ENCODE measurements around the gene IREB2. TPM values are rescaled to one million over a fixed set of nuclear protein-coding genes. Genes with fewer than 3 reads are reported as not detected.

Gene IREB2
- total and polyA plus RNA-seq, 2 of the 13 experiments (the other 11 are each of a cell fraction or from before 2014, with no cell fraction given) = 24.2 to 30.4 TPM

DNA sequence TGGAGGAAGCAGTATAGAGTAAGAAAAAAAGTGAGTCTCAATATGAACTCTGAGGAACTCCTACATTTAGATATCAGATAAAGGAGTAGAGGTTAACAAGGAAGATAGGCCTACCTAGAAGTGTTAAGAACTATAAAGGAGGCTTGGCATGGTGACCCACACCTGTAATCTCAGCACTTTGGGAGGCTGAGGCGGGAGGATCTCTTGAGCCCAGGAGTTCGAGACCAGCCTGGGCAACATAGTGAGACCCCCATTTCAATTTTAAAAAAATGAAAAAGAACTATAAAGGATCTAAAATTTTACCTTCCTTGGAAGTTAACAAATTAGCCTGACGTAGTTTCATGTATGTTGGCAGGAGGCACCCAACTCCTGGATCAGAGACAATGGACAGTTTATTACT is 14.5 kb downstream of the IREB2 start:
- in situ Hi-C loops (cut with HindIII; ENCODE audit: extremely low pct_ligation_motif_present, low pct_unique_long_range_greater_than_20kb) = no loop called here
- DNase-seq (ENCODE audit: low spot score) (no peak), FAIRE-seq (no peak), ATAC-seq (no peak)
- WGBS (ENCODE audit: low lambda C conversion rate) = 90% methylated on average over 3 of the region's 3 CpGs
- Histone ChIP-seq H3K36me3 (replicated peaks in 1 of 2; ENCODE audit: control insufficient read depth in 1 of 2, insufficient read depth in 2 of 2, low read length in 2 of 2) (peaks cover 7 to 13% of the 10 kb centered on the region in 2 experiments; a peak in 4 of 5 replicates), H4K20me1 (ENCODE audit: insufficient read depth, low read length) (peaks cover 31% of the 10 kb centered on the region), H3K4me1 (ENCODE audit: insufficient read depth, low read length) (peaks cover 75% of the 10 kb centered on the region), H3K27ac (ENCODE audit: extremely low read length, insufficient read depth, low read length) (no peak overlapping the region), H2AFZ (ENCODE audit: low read length) (no peak overlapping the region), H3K9ac (ENCODE audit: insufficient read depth, low read depth, low read length) (no peak overlapping the region), H3K4me3 (replicated peaks in 1 of 3; ENCODE audit: insufficient read depth in 1 of 3, low read depth in 2 of 3, low read length in 3 of 3) (no peak overlapping the region), H3K27me3 (ENCODE audit: control insufficient read depth in 1 of 2, insufficient read depth in 2 of 2, low read length in 2 of 2) (no peaks in the 10 kb centered on the region), H3K9me3 (ENCODE audit: low read length) (no peaks in the 10 kb centered on the region), H3K4me2 (ENCODE audit: low read depth, low read length) (no peak overlapping the region), H3K79me2 (ENCODE audit: insufficient read depth, low read length) (peaks cover 99% of the 10 kb centered on the region)
- CTCF ChIA-PET (ENCODE audit: low intra/inter-chr PET ratio, low total read pairs) = no interaction called here
- no TSS peak for BruUV-seq (replicated peaks)
- POLR2A ChIA-PET = interaction anchor here (1.4 kb wide), 1 partner anchor 14 kb away, joined by 6 read pairs; the partner anchor contains the start of gene IREB2
- intact Hi-C loops (cut with micrococcal nuclease; ENCODE audit: unreplicated experiment) = no loop called here
- TF ChIP-seq ZNF557 (CRISPR knock-in tag; IDR thresholded peaks at IDR 0.05) (no peak), ZNF383 (CRISPR knock-in tag; IDR thresholded peaks at IDR 0.05; ENCODE audit: borderline replicate concordance) (no peak), ZNF33B (CRISPR knock-in tag; IDR thresholded peaks at IDR 0.05) (no peak), ZNF274 (CRISPR knock-in tag; IDR thresholded peaks at IDR 0.05) (no peak), TOE1 (CRISPR knock-in tag; IDR thresholded peaks at IDR 0.05) (no peak), CREB1 (IDR thresholded peaks at IDR 0.05) (no peak), CREB1 (CRISPR knock-in tag; IDR thresholded peaks at IDR 0.05) (no peak), ZNF317 (CRISPR knock-in tag; IDR thresholded peaks at IDR 0.05) (no peak), SRSF9 (IDR thresholded peaks at IDR 0.05; ENCODE audit: borderline replicate concordance, insufficient read depth, low read depth, low read length, poor library complexity, severe bottlenecking) (no peak), SOX6 (IDR thresholded peaks at IDR 0.05) (no peak), SOX6 (CRISPR knock-in tag; IDR thresholded peaks at IDR 0.05) (no peak), ZNF747 (CRISPR knock-in tag; IDR thresholded peaks at IDR 0.05; ENCODE audit: borderline replicate concordance) (no peak)
- TF ChIP-seq, protein P1, sequence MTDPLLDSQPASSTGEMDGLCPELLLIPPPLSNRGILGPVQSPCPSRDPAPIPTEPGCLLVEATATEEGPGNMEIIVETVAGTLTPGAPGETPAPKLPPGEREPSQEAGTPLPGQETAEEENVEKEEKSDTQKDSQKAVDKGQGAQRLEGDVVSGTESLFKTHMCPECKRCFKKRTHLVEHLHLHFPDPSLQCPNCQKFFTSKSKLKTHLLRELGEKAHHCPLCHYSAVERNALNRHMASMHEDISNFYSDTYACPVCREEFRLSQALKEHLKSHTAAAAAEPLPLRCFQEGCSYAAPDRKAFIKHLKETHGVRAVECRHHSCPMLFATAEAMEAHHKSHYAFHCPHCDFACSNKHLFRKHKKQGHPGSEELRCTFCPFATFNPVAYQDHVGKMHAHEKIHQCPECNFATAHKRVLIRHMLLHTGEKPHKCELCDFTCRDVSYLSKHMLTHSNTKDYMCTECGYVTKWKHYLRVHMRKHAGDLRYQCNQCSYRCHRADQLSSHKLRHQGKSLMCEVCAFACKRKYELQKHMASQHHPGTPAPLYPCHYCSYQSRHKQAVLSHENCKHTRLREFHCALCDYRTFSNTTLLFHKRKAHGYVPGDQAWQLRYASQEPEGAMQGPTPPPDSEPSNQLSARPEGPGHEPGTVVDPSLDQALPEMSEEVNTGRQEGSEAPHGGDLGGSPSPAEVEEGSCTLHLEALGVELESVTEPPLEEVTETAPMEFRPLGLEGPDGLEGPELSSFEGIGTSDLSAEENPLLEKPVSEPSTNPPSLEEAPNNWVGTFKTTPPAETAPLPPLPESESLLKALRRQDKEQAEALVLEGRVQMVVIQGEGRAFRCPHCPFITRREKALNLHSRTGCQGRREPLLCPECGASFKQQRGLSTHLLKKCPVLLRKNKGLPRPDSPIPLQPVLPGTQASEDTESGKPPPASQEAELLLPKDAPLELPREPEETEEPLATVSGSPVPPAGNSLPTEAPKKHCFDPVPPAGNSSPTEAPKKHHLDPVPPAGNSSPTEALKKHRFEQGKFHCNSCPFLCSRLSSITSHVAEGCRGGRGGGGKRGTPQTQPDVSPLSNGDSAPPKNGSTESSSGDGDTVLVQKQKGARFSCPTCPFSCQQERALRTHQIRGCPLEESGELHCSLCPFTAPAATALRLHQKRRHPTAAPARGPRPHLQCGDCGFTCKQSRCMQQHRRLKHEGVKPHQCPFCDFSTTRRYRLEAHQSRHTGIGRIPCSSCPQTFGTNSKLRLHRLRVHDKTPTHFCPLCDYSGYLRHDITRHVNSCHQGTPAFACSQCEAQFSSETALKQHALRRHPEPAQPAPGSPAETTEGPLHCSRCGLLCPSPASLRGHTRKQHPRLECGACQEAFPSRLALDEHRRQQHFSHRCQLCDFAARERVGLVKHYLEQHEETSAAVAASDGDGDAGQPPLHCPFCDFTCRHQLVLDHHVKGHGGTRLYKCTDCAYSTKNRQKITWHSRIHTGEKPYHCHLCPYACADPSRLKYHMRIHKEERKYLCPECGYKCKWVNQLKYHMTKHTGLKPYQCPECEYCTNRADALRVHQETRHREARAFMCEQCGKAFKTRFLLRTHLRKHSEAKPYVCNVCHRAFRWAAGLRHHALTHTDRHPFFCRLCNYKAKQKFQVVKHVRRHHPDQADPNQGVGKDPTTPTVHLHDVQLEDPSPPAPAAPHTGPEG (CRISPR knock-in tag; IDR thresholded peaks at IDR 0.05) = no peak
- TF ChIP-seq, protein P2, sequence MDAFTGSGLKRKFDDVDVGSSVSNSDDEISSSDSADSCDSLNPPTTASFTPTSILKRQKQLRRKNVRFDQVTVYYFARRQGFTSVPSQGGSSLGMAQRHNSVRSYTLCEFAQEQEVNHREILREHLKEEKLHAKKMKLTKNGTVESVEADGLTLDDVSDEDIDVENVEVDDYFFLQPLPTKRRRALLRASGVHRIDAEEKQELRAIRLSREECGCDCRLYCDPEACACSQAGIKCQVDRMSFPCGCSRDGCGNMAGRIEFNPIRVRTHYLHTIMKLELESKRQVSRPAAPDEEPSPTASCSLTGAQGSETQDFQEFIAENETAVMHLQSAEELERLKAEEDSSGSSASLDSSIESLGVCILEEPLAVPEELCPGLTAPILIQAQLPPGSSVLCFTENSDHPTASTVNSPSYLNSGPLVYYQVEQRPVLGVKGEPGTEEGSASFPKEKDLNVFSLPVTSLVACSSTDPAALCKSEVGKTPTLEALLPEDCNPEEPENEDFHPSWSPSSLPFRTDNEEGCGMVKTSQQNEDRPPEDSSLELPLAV (CRISPR knock-in tag; conservative IDR thresholded peaks at IDR 0.05; ENCODE audit: low read depth) = no peak
- TF ChIP-seq, protein P3, sequence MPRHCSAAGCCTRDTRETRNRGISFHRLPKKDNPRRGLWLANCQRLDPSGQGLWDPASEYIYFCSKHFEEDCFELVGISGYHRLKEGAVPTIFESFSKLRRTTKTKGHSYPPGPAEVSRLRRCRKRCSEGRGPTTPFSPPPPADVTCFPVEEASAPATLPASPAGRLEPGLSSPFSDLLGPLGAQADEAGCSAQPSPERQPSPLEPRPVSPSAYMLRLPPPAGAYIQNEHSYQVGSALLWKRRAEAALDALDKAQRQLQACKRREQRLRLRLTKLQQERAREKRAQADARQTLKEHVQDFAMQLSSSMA (CRISPR knock-in tag; IDR thresholded peaks at IDR 0.05) = no peak
- TF ChIP-seq, protein P4, sequence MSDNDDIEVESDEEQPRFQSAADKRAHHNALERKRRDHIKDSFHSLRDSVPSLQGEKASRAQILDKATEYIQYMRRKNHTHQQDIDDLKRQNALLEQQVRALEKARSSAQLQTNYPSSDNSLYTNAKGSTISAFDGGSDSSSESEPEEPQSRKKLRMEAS (IDR thresholded peaks at IDR 0.05) = no peak
- TF ChIP-seq, protein P5, sequence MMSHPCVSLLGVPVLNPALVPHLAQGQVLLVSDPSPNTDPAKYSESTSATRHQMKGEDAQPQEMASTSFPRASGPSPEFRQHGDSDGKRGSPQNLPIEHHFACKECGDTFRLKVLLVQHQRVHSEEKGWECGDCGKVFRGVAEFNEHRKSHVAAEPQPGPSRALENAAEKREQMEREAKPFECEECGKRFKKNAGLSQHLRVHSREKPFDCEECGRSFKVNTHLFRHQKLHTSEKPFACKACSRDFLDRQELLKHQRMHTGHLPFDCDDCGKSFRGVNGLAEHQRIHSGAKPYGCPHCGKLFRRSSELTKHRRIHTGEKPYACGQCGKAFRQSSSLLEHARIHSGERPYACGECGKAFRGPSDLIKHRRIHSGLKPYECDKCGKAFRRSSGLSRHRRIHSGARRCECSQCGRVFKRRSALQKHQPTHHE (CRISPR knock-in tag; IDR thresholded peaks at IDR 0.05; ENCODE audit: borderline replicate concordance) = no peak

Data from HepG2 (cell line).